ENCODE results near the gene FER. TPM values are rescaled to one million over a fixed set of nuclear protein-coding genes. Genes with fewer than 3 reads are reported as not detected.
"Not testable (repeated sequence)": the region's sequence is repeated elsewhere in the genome, so short reads cannot be mapped to it uniquely, and the experiment has no call there.

The FER gene
- total and polyA plus RNA-seq, 10 donors, result 0.96 to 38.8 (median 21.2) TPM

- H3K4me1 ChIP-seq, result no peaks in the 10 kb centered on the region
- TF ChIP-seq POLR2A (IDR thresholded peaks at IDR 0.05) (no peak), CTCF (IDR thresholded peaks at IDR 0.05 in 8 of 11, conservative IDR thresholded peaks at IDR 0.05 in 3 of 11) (no peak), POLR2AphosphoS5 (IDR thresholded peaks at IDR 0.05) (no peak)
- no peak for DNase-seq
- H3K27me3 ChIP-seq (replicated peaks in 1 of 7), result no peaks in the 10 kb centered on the region
- 58 to 88% (median 82%) methylated on average over 2 of the region's 2 CpGs for WGBS, 5 donors
- intact Hi-C loops (cut with DNase I; ENCODE audit: low total_unique reads), result no loop called here
- no peak overlapping the region for H3K4me3 ChIP-seq
- H3K9me3 ChIP-seq, result no peaks in the 10 kb centered on the region
- H3K36me3 ChIP-seq, result no peaks in the 10 kb centered on the region
- no peak overlapping the region for H3K27ac ChIP-seq
Measured at GRCh38 chr5:109164001-109164400, 416.3 kb downstream of the FER start.

DNA sequence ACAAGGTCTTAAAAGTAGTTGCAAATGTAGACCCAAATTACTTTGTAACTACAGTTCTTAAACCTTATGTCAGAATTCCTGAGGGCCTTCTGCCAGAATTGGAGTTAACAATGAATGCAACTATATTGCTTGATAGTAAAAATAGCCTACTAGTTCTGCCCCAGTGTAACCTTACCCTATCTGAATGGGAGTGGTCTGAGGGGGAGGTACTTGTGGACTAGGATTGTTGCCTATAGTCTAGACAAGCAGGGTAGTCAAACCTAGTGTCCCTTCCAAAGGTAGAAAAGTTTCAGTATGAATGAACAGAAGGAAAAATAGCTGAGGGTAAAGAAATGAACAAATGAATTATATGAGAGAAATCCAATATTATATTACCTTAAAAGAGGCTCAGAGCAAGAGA, 419.9 kb downstream of the FER start:
- no peaks in the 10 kb centered on the region for H3K27me3 ChIP-seq (replicated peaks in 1 of 7)
- H3K4me1 ChIP-seq, result no peaks in the 10 kb centered on the region
- no peak overlapping the region for H3K4me3 ChIP-seq
- TF ChIP-seq POLR2AphosphoS5 (IDR thresholded peaks at IDR 0.05), result no peak
- TF ChIP-seq CTCF (IDR thresholded peaks at IDR 0.05 in 8 of 11, conservative IDR thresholded peaks at IDR 0.05 in 3 of 11), result no peak
- no peak for TF ChIP-seq POLR2A (IDR thresholded peaks at IDR 0.05)
- H3K36me3 ChIP-seq, result no peaks in the 10 kb centered on the region
- H3K9me3 ChIP-seq, result no peaks in the 10 kb centered on the region
- no peak for DNase-seq
- intact Hi-C loops (cut with DNase I; ENCODE audit: low total_unique reads), result no loop called here
- H3K27ac ChIP-seq, result no peak overlapping the region

DNA sequence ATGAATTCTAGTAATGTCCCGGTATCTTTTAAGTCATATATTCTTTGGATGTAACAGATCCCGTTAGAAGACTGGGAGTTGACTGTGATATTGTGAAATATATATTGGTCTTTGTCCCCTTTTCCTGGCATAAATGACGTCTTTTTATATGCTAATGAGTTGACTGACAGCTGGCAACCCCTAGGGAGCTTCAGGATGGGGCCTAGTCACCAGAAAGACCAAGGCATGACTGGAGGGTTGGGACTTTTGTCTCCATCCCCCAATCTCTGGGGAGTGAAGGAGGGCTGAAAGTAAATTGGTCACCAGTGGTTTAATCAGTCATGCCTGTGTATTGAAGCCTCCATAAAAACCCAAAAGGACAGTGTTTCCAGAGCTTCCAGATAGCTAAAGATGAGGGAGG, 420.5 kb downstream of the FER start:
- H3K9me3 ChIP-seq, result no peaks in the 10 kb centered on the region
- H3K27me3 ChIP-seq (replicated peaks in 1 of 7), result no peaks in the 10 kb centered on the region
- H3K4me1 ChIP-seq, result no peaks in the 10 kb centered on the region
- no peaks in the 10 kb centered on the region for H3K36me3 ChIP-seq
- no peak for TF ChIP-seq CTCF (IDR thresholded peaks at IDR 0.05 in 8 of 11, conservative IDR thresholded peaks at IDR 0.05 in 3 of 11)
- TF ChIP-seq POLR2AphosphoS5 (IDR thresholded peaks at IDR 0.05), result no peak
- TF ChIP-seq POLR2A (IDR thresholded peaks at IDR 0.05), result no peak
- intact Hi-C loops (cut with DNase I; ENCODE audit: low total_unique reads), result no loop called here
- no peak overlapping the region for H3K4me3 ChIP-seq
- H3K27ac ChIP-seq, result no peak overlapping the region
- 84 to 93% (median 90%) methylated on average over 3 of the region's 3 CpGs for WGBS, 5 donors
- no peak for DNase-seq

- WGBS, 5 donors, result 78 to 89% (median 86%) methylated on average over 3 of the region's 3 CpGs
Measured at GRCh38 chr5:109170629-109171350, 423.1 kb downstream of the FER start.

GRCh38 chr5:109171437-109172073, 423.9 kb downstream of the FER start:
- H3K36me3 ChIP-seq; H3K9me3 ChIP-seq; intact Hi-C loops (cut with DNase I; ENCODE audit: low total_unique reads); H3K27me3 ChIP-seq (replicated peaks in 1 of 7); H3K4me1 ChIP-seq; H3K4me3 ChIP-seq; DNase-seq; H3K27ac ChIP-seq: not testable (repeated sequence)
- WGBS, 5 donors, result 77 to 92% (median 89%) methylated on average over 3 of the region's 3 CpGs

More at GRCh38 chr5:109170629-109171350, 423.1 kb downstream of the FER start:
- H3K27ac ChIP-seq, result no peak overlapping the region
- no peak overlapping the region for H3K4me3 ChIP-seq
- no peaks in the 10 kb centered on the region for H3K4me1 ChIP-seq
- H3K36me3 ChIP-seq, result no peaks in the 10 kb centered on the region
- no peak for DNase-seq
- intact Hi-C loops (cut with DNase I; ENCODE audit: low total_unique reads), result no loop called here
- H3K27me3 ChIP-seq (replicated peaks in 1 of 7), result no peaks in the 10 kb centered on the region
- TF ChIP-seq POLR2A (IDR thresholded peaks at IDR 0.05) (no peak), POLR2AphosphoS5 (IDR thresholded peaks at IDR 0.05) (no peak)
- no peaks in the 10 kb centered on the region for H3K9me3 ChIP-seq
